Panc1 (cell line): Measurements from ENCODE around the gene OAF. TPM values are rescaled to one million over a fixed set of nuclear protein-coding genes. Genes with fewer than 3 reads are reported as not detected.

ENCODE experiments used
- ATAC-seq: fragments of 200-7000 bp; cut with Tn5 transposase; 2 replicates; pipeline ENCODE4 v1.9.1; 2020; ENCODE audit warnings: mild to moderate bottlenecking, moderate library complexity
- BruUV-seq: library from RNA; stranded (reverse); fragments of 400-500 nt; replicated peaks from 2 replicates; lab custom pipeline; 2021; lab: Mats Ljungman, UMichigan
- CTCF ChIA-PET: fragments of 300-600 bp; sonication (Branson Sonifier 250); formaldehyde crosslinking; loops from one replicate; lab custom pipeline; 2022; ENCODE audit warnings: antibody characterized with exemption; lab: Charles Lee
- POLR2A ChIA-PET: fragments of 300-600 bp; sonication (Branson Sonifier 250); formaldehyde crosslinking; loops from one replicate; lab custom pipeline; 2022; ENCODE audit warnings: antibody characterized with exemption; lab: Charles Lee
- DNase-seq: peaks from one replicate; pipeline ENCODE4 v3.0.0-alpha.2; 2010; ENCODE audit warnings: low read depth, low spot score
- H3K27ac ChIP-seq: 2 replicates; pipeline ENCODE4 v1.5.1; 2011; ENCODE audit warnings: mild to moderate bottlenecking, low read length, inconsistent platforms
- H3K27me3 ChIP-seq: fragments of 200-500 bp; sonication (Bioruptor generic); 2 replicates; pipeline ENCODE4 v1.6.0; 2014; ENCODE audit warnings: low read length, inconsistent platforms; ENCODE audit not compliant: control insufficient read depth, insufficient read depth
- H3K36me3 ChIP-seq: fragments of 200-500 bp; sonication (Bioruptor generic); 2 replicates; pipeline ENCODE4 v1.5.1; 2014; ENCODE audit warnings: inconsistent platforms, mild to moderate bottlenecking, low read length, moderate library complexity; ENCODE audit not compliant: control insufficient read depth, insufficient read depth
- H3K4me1 ChIP-seq: 2 replicates; pipeline ENCODE4 v1.5.1; 2011; ENCODE audit warnings: inconsistent platforms, mild to moderate bottlenecking, low read length, moderate library complexity; ENCODE audit not compliant: control insufficient read depth, insufficient read depth
- H3K4me3 ChIP-seq, 2 experiments: 2 replicates each; pipeline ENCODE4 v1.5.1; 2011 to 2012; ENCODE audit warnings: low read depth in 2 of 2, low read length in 2 of 2, mild to moderate bottlenecking in 2 of 2, inconsistent platforms in 1 of 2, moderate library complexity in 1 of 2
- H3K9me3 ChIP-seq: fragments of 200-500 bp; sonication (Bioruptor generic); 2 replicates; pipeline ENCODE4 v1.5.1; 2014; ENCODE audit warnings: low read depth, mild to moderate bottlenecking, inconsistent platforms, low read length, moderate library complexity; ENCODE audit not compliant: control insufficient read depth, insufficient read depth
- CTCF ChIP-seq: fragments of 450-650 bp; IDR thresholded peaks from 2 replicates; pipeline ENCODE4 v1.5.1; 2017; ENCODE audit warnings: mild to moderate bottlenecking
- POLR2AphosphoS5 ChIP-seq: IDR thresholded peaks from 2 replicates; pipeline ENCODE4 v1.6.1; 2012; ENCODE audit warnings: mild to moderate bottlenecking, low read depth, low read length, moderate library complexity
- SIN3A ChIP-seq: IDR thresholded peaks from 2 replicates; pipeline ENCODE4 v1.6.1; 2012; ENCODE audit warnings: low read depth, mild to moderate bottlenecking, low read length, moderate library complexity, borderline replicate concordance; ENCODE audit not compliant: insufficient read depth
- TCF7L2 ChIP-seq: IDR thresholded peaks from 2 replicates; pipeline ENCODE4 v1.6.1; 2011; ENCODE audit warnings: mild to moderate bottlenecking, low read depth, low read length, inconsistent platforms
- in situ Hi-C: cut with HindIII; loops from 2 replicates; pipeline ENCODE4 v1.10.0; 2016; ENCODE audit warnings: low sequenced_read_pairs, low pct_unique_long_range_greater_than_20kb
- intact Hi-C: fragments of 100-400 bp; cut with micrococcal nuclease; formaldehyde crosslinking; loops from one replicate; pipeline ENCODE4 v1.10.0; 2022; ENCODE audit not compliant: unreplicated experiment
- total RNA-seq: library from RNA; stranded (reverse); gene quantifications from one replicate; pipeline ENCODE4 v1.2.1, GENCODE V29; 2021; ENCODE audit not compliant: unreplicated experiment
- TF ChIP-seq, protein P1 (sequence below), 2 experiments: IDR thresholded peaks; 2 replicates each; pipeline ENCODE4 v1.6.1; 2011 to 2012; ENCODE audit warnings: low read depth in 2 of 2, control low read depth in 1 of 2, low read length in 1 of 2, mild to moderate bottlenecking in 1 of 2, moderate library complexity in 1 of 2; ENCODE audit not compliant: insufficient read depth in 1 of 2

OAF gene
- total RNA-seq, 1 experiment from 2014 or later: 13.7 TPM

GRCh38 chr11:120240866-120241265 lies 30.0 kb downstream of the OAF start:
- peaks cover 3% of the 10 kb centered on the region; the same call in 1 of the 2 replicates for H3K4me1 ChIP-seq
- intact Hi-C loops (no loop called here), in situ Hi-C loops (no loop called here)
- H3K36me3 ChIP-seq: no peaks in the 10 kb centered on the region
- no TSS peak for BruUV-seq
- ChIA-PET CTCF (no interaction called here), POLR2A (no interaction called here)
- H3K9me3 ChIP-seq: no peaks in the 10 kb centered on the region
- ATAC-seq (no peak), DNase-seq (no peak)
- peaks cover 24% of the 10 kb centered on the region for H3K27me3 ChIP-seq
- no peak overlapping the region for H3K4me3 ChIP-seq
- no peak for TF ChIP-seq TCF7L2
- TF ChIP-seq POLR2AphosphoS5: no peak
- TF ChIP-seq SIN3A: no peak
- TF ChIP-seq, protein P1, sequence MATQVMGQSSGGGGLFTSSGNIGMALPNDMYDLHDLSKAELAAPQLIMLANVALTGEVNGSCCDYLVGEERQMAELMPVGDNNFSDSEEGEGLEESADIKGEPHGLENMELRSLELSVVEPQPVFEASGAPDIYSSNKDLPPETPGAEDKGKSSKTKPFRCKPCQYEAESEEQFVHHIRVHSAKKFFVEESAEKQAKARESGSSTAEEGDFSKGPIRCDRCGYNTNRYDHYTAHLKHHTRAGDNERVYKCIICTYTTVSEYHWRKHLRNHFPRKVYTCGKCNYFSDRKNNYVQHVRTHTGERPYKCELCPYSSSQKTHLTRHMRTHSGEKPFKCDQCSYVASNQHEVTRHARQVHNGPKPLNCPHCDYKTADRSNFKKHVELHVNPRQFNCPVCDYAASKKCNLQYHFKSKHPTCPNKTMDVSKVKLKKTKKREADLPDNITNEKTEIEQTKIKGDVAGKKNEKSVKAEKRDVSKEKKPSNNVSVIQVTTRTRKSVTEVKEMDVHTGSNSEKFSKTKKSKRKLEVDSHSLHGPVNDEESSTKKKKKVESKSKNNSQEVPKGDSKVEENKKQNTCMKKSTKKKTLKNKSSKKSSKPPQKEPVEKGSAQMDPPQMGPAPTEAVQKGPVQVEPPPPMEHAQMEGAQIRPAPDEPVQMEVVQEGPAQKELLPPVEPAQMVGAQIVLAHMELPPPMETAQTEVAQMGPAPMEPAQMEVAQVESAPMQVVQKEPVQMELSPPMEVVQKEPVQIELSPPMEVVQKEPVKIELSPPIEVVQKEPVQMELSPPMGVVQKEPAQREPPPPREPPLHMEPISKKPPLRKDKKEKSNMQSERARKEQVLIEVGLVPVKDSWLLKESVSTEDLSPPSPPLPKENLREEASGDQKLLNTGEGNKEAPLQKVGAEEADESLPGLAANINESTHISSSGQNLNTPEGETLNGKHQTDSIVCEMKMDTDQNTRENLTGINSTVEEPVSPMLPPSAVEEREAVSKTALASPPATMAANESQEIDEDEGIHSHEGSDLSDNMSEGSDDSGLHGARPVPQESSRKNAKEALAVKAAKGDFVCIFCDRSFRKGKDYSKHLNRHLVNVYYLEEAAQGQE (IDR thresholded peaks at IDR 0.05; ENCODE audit: insufficient read depth in 1 of 2, low read depth in 2 of 2, low read length in 1 of 2): no peak
- TF ChIP-seq CTCF: no peak
- H3K27ac ChIP-seq: no peak overlapping the region

- Histone ChIP-seq H3K9me3 (no peaks in the 10 kb centered on the region), H3K27ac (no peak overlapping the region), H3K4me3 (no peak overlapping the region), H3K36me3 (no peaks in the 10 kb centered on the region), H3K4me1 (no peaks in the 10 kb centered on the region), H3K27me3 (peaks cover 26% of the 10 kb centered on the region)
- ChIA-PET CTCF (no interaction called here), POLR2A (no interaction called here)
- in situ Hi-C loops (no loop called here), intact Hi-C loops (no loop called here)
- ATAC-seq: no peak
- no TSS peak for BruUV-seq
- TF ChIP-seq TCF7L2 (no peak), SIN3A (no peak), POLR2AphosphoS5 (no peak), CTCF (no peak)
- TF ChIP-seq, protein P1 (IDR thresholded peaks at IDR 0.05; ENCODE audit: insufficient read depth in 1 of 2, low read depth in 2 of 2, low read length in 1 of 2): no peak
- DNase-seq: no peak
These were observed 30.4 kb downstream of the OAF start for GRCh38 chr11:120241277-120241676.
